NOMO-1 (cell line): ENCODE results near the gene ECI1.

ENCODE experiments used
- DNase-seq, 2 experiments: peaks; one replicate each; lab custom pipeline; 2025; ENCODE audit not compliant: unreplicated experiment in 2 of 2; lab: John Stamatoyannopoulos, UW

Gene ECI1

GRCh38 chr16:2197765-2198164, 53.6 kb downstream of the ECI1 start:
- DNase-seq: no peak

GRCh38 chr16:2196981-2197511, 54.3 kb downstream of the ECI1 start:
- DNase-seq: no peak

GRCh38 chr16:2196162-2196980, 55.0 kb downstream of the ECI1 start, which contains the start of gene CASKIN1:
CASKIN1 (minus strand) TSS chr16:2196605; CDS start chr16:2196432, 173 bp downstream.
- peak; percentile 32 to 51 for DNase-seq

GRCh38 chr16:2195322-2196161, 55.8 kb downstream of the ECI1 start:
- no peak for DNase-seq

- DNase-seq: peak; percentile 25 to 46
Observed at GRCh38 chr16:2194852-2195321, 56.5 kb downstream of the ECI1 start.

GRCh38 chr16:2194166-2194834, 57.1 kb downstream of the ECI1 start:
- DNase-seq: no peak

- DNase-seq: no peak
Observed at GRCh38 chr16:2191446-2191706, 60.0 kb downstream of the ECI1 start.

- DNase-seq: no peak
Observed at GRCh38 chr16:2190659-2191445, 60.5 kb downstream of the ECI1 start.

GRCh38 chr16:2190002-2190658, 61.3 kb downstream of the ECI1 start:
- DNase-seq: no peak
